ENCODE data around the gene HSPA1B. TPM values are rescaled to one million over a fixed set of nuclear protein-coding genes. Genes with fewer than 3 reads are reported as not detected.
A peak's percentile ranks its signal among the peaks of the same experiment; 100 is the strongest.

The HSPA1B gene
- total RNA-seq, 1 experiment from 2014 or later, result 85.1 TPM

GRCh38 chr6:31813465-31813849, 14.1 kb upstream of the HSPA1B start:
- Histone ChIP-seq H2BK12ac (ENCODE audit: insufficient read length, low read depth, low read length) (no peak overlapping the region), H3K79me1 (ENCODE audit: insufficient read depth, low read depth, low read length, poor library complexity, severe bottlenecking) (no peaks in the 10 kb centered on the region), H2AFZ (ENCODE audit: low read length) (no peak overlapping the region), H3K4ac (ENCODE audit: low read depth, low read length) (no peak overlapping the region), H3K4me2 (ENCODE audit: insufficient read depth, insufficient read length, low read length) (no peak overlapping the region), H2BK15ac (ENCODE audit: low read depth, low read length) (no peak overlapping the region), H3K18ac (ENCODE audit: insufficient read length, low read depth, low read length) (no peak overlapping the region), H2BK5ac (ENCODE audit: insufficient read length, low read length) (no peak overlapping the region), H2AK5ac (ENCODE audit: insufficient read length, low read length) (no peak overlapping the region), H2BK120ac (ENCODE audit: low read depth, low read length, poor library complexity, severe bottlenecking) (no peak overlapping the region), H3K14ac (ENCODE audit: insufficient read depth, low read length) (no peak overlapping the region), H4K20me1 (ENCODE audit: control insufficient read depth, insufficient read depth, insufficient read length) (no peaks in the 10 kb centered on the region), H3K9me3 (ENCODE audit: control insufficient read depth, low read depth, low read length) (no peaks in the 10 kb centered on the region), H3K56ac (ENCODE audit: insufficient read length, low read depth, low read length) (no peak overlapping the region), H4K91ac (ENCODE audit: insufficient read length, low read depth, low read length) (no peak overlapping the region), H3K23ac (ENCODE audit: insufficient read length, low read depth, low read length) (no peak overlapping the region), H2BK20ac (ENCODE audit: low read depth, low read length, poor library complexity, severe bottlenecking) (no peak overlapping the region), H4K5ac (ENCODE audit: insufficient read length, low read depth, low read length) (no peak overlapping the region), H3K9ac (ENCODE audit: extremely low read depth, insufficient read length, low read length) (no peak overlapping the region), H3K27ac (ENCODE audit: insufficient read length, low read depth, low read length) (no peak overlapping the region), H3K23me2 (ENCODE audit: insufficient read length, low read depth, low read length, poor library complexity, severe bottlenecking) (peaks cover 5% of the 10 kb centered on the region), H3K27me3 (ENCODE audit: insufficient read depth, low read length) (no peaks in the 10 kb centered on the region), H4K8ac (replicated peaks; ENCODE audit: insufficient read length, low read depth, low read length) (no peak overlapping the region), H3K4me1 (ENCODE audit: insufficient read depth, low read length) (no peaks in the 10 kb centered on the region; the same call in 1 of the 2 replicates), H3T11ph (ENCODE audit: low read length) (no peak overlapping the region), H3K79me2 (ENCODE audit: insufficient read depth, low read length) (no peaks in the 10 kb centered on the region)
- Mint-ChIP-seq H3K4me3 (peak overlapping the region in 1 of 2 experiments; percentile 90; a peak in 2 of 5 replicates), H3K9me3 (peaks cover 6 to 9% of the 10 kb centered on the region in 2 experiments), H3K4me1 (peaks cover 15 to 18% of the 10 kb centered on the region in 2 experiments), H3K36me3 (ENCODE audit: insufficient read depth in 1 of 3, low read depth in 3 of 3) (peaks cover 3 to 7% (median 6%) of the 10 kb centered on the region in 3 experiments; a peak in 5 of 7 replicates), H3K27ac (no peak overlapping the region), H3K27me3 (ENCODE audit: low read depth) (peaks cover 5% of the 10 kb centered on the region)
- DNase-seq, result no peak
- no peak for TF ChIP-seq CTCF (conservative IDR thresholded peaks at IDR 0.05)
- no CpG with 5 or more reads among the region's 7 CpGs for WGBS (ENCODE audit: extremely low coverage, insufficient read length, low lambda C conversion rate)

Data from H9 (cell line).